ENCODE results near the gene HSP90AB1. TPM values are rescaled to one million over a fixed set of nuclear protein-coding genes. Genes with fewer than 3 reads are reported as not detected.

Gene HSP90AB1
- total and polyA plus RNA-seq, 9 of the 15 experiments (the other 6 are each of a cell fraction or from before 2014, with no cell fraction given): 1,780 to 3,358 (median 2,262) TPM

GRCh38 chr6:44245912-44246662, 814 bp upstream of the HSP90AB1 start (continued):
- TF ChIP-seq, protein P1, sequence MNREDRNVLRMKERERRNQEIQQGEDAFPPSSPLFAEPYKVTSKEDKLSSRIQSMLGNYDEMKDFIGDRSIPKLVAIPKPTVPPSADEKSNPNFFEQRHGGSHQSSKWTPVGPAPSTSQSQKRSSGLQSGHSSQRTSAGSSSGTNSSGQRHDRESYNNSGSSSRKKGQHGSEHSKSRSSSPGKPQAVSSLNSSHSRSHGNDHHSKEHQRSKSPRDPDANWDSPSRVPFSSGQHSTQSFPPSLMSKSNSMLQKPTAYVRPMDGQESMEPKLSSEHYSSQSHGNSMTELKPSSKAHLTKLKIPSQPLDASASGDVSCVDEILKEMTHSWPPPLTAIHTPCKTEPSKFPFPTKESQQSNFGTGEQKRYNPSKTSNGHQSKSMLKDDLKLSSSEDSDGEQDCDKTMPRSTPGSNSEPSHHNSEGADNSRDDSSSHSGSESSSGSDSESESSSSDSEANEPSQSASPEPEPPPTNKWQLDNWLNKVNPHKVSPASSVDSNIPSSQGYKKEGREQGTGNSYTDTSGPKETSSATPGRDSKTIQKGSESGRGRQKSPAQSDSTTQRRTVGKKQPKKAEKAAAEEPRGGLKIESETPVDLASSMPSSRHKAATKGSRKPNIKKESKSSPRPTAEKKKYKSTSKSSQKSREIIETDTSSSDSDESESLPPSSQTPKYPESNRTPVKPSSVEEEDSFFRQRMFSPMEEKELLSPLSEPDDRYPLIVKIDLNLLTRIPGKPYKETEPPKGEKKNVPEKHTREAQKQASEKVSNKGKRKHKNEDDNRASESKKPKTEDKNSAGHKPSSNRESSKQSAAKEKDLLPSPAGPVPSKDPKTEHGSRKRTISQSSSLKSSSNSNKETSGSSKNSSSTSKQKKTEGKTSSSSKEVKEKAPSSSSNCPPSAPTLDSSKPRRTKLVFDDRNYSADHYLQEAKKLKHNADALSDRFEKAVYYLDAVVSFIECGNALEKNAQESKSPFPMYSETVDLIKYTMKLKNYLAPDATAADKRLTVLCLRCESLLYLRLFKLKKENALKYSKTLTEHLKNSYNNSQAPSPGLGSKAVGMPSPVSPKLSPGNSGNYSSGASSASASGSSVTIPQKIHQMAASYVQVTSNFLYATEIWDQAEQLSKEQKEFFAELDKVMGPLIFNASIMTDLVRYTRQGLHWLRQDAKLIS (CRISPR knock-in tag; IDR thresholded peaks at IDR 0.05): no peak; the same call in 1 of the 2 replicates
- TF ChIP-seq VEZF1 (CRISPR knock-in tag; IDR thresholded peaks at IDR 0.05) (peak; percentile 73), KLF1 (tag; IDR thresholded peaks at IDR 0.05) (no peak), NFATC3 (IDR thresholded peaks at IDR 0.05) (no peak), TARDBP (IDR thresholded peaks at IDR 0.05) (0 out of 2 replicates have a peak, but pooled peaks have one; percentile 18), E2F4 (CRISPR knock-in tag; IDR thresholded peaks at IDR 0.05; ENCODE audit: low read depth) (peak; percentile 35; the same call in 1 of the 2 replicates), TBP (optimal IDR thresholded peaks at IDR 0.05; ENCODE audit: low read depth, low read length) (no peak), U2AF2 (optimal IDR thresholded peaks at IDR 0.05; ENCODE audit: low read depth, low read length) (no peak), CEBPB (tag; IDR thresholded peaks at IDR 0.05) (no peak), ZNF644 (tag; IDR thresholded peaks at IDR 0.05; ENCODE audit: low read depth) (no peak), FOXA3 (CRISPR knock-in tag; conservative IDR thresholded peaks at IDR 0.05 in 1 of 2, IDR thresholded peaks at IDR 0.05 in 1 of 2) (peak in 1 of 2 experiments; percentile 56; a peak in 1 of 4 replicates), MIER1 (IDR thresholded peaks at IDR 0.05; ENCODE audit: low read depth) (peak; percentile 93), KDM1A (IDR thresholded peaks at IDR 0.05) (peak in 1 of 2 experiments; percentile 53; a peak in 2 of 4 replicates), LARP7 (IDR thresholded peaks at IDR 0.05) (no peak; the same call in 1 of the 2 replicates), IRF2 (CRISPR knock-in tag; IDR thresholded peaks at IDR 0.05) (no peak), ZNF224 (CRISPR knock-in tag; IDR thresholded peaks at IDR 0.05) (no peak), PHF20 (IDR thresholded peaks at IDR 0.05; ENCODE audit: partially characterized antibody) (peak; percentile 64), XRCC5 (IDR thresholded peaks at IDR 0.05; ENCODE audit: low read depth, low read length) (no peak)
- TF ChIP-seq, protein P2, sequence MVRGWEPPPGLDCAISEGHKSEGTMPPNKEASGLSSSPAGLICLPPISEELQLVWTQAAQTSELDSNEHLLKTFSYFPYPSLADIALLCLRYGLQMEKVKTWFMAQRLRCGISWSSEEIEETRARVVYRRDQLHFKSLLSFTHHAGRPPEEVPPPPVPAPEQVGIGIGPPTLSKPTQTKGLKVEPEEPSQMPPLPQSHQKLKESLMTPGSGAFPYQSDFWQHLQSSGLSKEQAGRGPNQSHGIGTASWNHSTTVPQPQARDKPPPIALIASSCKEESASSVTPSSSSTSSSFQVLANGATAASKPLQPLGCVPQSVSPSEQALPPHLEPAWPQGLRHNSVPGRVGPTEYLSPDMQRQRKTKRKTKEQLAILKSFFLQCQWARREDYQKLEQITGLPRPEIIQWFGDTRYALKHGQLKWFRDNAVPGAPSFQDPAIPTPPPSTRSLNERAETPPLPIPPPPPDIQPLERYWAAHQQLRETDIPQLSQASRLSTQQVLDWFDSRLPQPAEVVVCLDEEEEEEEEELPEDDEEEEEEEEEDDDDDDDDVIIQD (CRISPR knock-in tag; IDR thresholded peaks at IDR 0.05): no peak
- TF ChIP-seq, protein P3, sequence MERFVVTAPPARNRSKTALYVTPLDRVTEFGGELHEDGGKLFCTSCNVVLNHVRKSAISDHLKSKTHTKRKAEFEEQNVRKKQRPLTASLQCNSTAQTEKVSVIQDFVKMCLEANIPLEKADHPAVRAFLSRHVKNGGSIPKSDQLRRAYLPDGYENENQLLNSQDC (CRISPR knock-in tag; IDR thresholded peaks at IDR 0.05): peak; percentile 61; the same call in 1 of the 2 replicates

Measured in K562 (cell line).